Natural killer cell treated with Interleukin-12 subunit alpha and Interleukin-12 subunit beta and Interleukin-15 and Interleukin-18, amount 100 ng/mL, for 72 hours (primary cell): ENCODE results near the gene PCBP3. TPM values are rescaled to one million over a fixed set of nuclear protein-coding genes. Genes with fewer than 3 reads are reported as not detected.

Experiments used
- ATAC-seq, 2 donors: fragments of 150-1000 bp; cut with Tn5 transposase in 1 of 2; sonication (Bioruptor Pico), chemical (Tn5 transposase) in 1 of 2; 2 replicates each; pipeline ENCODE4 v1.10.0; 2021
- DNase-seq: peaks from one replicate; pipeline ENCODE4 v3.0.0; 2022; ENCODE audit warnings: low spot score
- H3K27ac Mint-ChIP-seq, 2 donors: 1 replicate in 1 of 2; 2 replicates in 1 of 2; pipeline ENCODE4 v1.8.0; 2022; ENCODE audit warnings: mixed read lengths in 2 of 2, mild to moderate bottlenecking in 1 of 2, moderate library complexity in 1 of 2
- H3K27me3 Mint-ChIP-seq, 2 donors: 1 replicate in 1 of 2; 2 replicates in 1 of 2; pipeline ENCODE4 v1.8.0; 2022; ENCODE audit warnings: mixed read lengths in 2 of 2
- H3K36me3 Mint-ChIP-seq: one replicate; pipeline ENCODE4 v1.8.0; 2022; ENCODE audit warnings: mixed read lengths
- H3K4me1 Mint-ChIP-seq, 2 donors: 1 replicate in 1 of 2; 2 replicates in 1 of 2; pipeline ENCODE4 v1.8.0; 2022; ENCODE audit warnings: low read depth in 2 of 2, mixed read lengths in 2 of 2, mild to moderate bottlenecking in 1 of 2
- H3K4me3 Mint-ChIP-seq: one replicate; pipeline ENCODE4 v1.8.0; 2022; ENCODE audit warnings: mixed read lengths
- H3K9me3 Mint-ChIP-seq: 2 replicates; pipeline ENCODE4 v1.8.0; 2022; ENCODE audit warnings: mixed read lengths
- total RNA-seq, 2 donors: library from RNA; stranded (reverse); gene quantifications; one replicate each; pipeline ENCODE4 v1.2.3, GENCODE V29; 2022

The PCBP3 gene
- total RNA-seq, 2 donors from 2014 or later, result 0.43 to 1.4 TPM

DNA sequence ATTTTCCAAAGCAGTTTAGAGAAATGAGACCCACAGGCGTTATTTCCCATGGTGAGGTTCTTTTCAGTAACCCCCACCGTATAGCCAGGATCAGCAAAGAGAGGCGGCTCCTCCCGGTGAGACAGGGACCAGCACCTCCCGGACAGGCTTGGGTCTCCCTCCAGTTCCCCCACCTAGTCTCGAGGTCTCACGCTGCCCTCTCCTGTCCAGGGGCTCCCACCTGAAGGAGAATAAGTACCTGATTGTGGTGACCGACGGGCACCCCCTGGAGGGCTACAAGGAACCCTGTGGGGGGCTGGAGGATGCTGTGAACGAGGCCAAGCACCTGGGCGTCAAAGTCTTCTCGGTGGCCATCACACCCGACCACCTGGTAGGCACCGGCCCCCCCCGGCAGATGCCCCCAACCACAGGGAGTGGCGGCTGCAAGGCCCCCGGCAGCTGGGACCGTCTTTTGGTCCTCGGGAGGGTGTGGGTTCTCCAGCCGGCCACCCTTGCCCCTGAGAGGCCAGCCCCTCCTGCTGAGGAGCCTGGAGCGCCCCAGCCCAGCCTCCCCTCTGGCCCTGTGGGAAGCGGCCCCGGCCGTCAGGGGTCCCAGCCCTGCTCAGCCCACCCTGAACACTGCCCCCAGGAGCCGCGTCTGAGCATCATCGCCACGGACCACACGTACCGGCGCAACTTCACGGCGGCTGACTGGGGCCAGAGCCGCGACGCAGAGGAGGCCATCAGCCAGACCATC lies 343.0 kb downstream of the PCBP3 start:
- Mint-ChIP-seq H3K27me3 (peaks cover 8 to 9% of the 10 kb centered on the region in 2 donors), H3K27ac (no peak overlapping the region), H3K4me1 (peaks cover 3 to 5% of the 10 kb centered on the region in 2 donors), H3K9me3 (peaks cover 6% of the 10 kb centered on the region), H3K36me3 (no peaks in the 10 kb centered on the region), H3K4me3 (no peak overlapping the region)
- ATAC-seq (no peak), DNase-seq (peak; percentile 48)

DNA sequence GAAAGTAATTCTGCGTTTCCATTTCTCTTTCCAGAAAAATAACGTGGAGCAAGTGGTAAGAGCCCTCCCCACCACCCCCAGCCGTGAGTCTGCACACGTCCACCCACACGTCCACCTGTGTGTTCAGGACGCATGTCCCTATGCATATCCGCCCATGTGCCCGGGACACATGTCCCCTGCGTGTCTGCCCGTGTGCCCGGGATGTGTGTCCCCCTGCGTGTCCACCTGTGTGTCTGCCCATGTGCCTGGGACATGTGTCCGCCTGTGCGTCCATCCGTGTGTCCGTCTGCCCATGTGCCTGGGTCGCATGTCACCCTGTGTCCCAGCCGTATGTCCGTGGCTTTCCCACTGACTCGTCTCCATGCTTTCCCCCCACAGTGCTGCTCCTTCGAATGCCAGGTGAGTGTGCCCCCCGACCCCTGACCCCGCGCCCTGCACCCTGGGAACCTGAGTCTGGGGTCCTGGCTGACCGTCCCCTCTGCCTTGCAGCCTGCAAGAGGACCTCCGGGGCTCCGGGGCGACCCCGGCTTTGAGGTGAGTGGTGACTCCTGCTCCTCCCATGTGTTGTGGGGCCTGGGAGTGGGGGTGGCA lies 343.7 kb downstream of the PCBP3 start:
- Mint-ChIP-seq H3K4me1 (peaks cover 3 to 5% of the 10 kb centered on the region in 2 donors), H3K36me3 (no peaks in the 10 kb centered on the region)
- peak; percentile 52 for DNase-seq

DNA sequence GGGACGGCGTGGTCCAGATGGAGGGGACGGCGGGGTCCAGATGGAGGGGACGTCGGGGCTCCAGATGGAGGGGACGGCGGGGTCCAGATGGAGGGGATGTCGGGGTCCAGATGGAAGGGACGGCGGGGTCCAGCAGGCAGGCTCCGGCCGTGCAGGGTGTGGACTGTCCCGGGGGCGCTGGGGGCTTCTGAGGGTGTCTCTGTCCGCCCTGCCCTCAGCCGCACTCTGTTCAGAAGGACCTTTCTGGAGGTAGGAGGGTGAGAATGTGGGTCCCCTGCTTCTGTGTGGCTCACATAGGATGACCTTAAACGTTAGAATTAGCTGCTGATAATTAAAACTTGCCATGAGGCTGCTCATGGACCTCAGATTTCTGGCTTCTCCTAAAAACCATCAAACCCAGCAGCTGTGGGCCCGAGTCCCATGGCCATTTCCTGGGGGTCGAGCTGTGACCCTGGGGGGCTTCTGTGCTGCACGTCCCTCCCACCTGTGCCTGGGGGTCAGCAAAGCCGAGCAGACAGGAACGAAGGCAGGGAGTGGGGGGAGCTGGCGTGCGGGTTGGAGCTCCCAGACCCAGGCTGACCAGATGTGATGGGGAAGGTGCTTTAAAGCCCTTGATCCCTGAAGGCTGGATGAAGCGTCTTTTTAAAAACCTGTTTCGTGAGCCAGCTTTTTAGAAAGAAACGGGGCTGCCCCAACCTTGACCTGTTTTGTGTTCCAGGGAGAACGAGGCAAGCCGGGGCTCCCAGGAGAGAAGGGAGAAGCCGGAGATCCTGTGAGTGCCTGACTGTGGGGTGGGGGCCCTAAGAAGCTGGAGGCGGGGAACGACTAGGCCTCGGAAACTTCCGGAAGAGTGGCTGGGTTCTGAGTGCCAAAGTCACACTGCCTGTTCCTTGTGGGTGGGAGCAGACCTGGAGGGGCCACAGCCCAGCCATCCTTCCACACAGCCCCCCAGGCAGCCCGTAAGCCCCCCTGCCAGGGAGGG lies 345.1 kb downstream of the PCBP3 start:
- Mint-ChIP-seq H3K4me3 (no peak overlapping the region), H3K36me3 (no peaks in the 10 kb centered on the region), H3K4me1 (peaks cover 3 to 5% of the 10 kb centered on the region in 2 donors), H3K9me3 (peaks cover 6% of the 10 kb centered on the region), H3K27ac (no peak overlapping the region), H3K27me3 (peaks cover 8 to 9% of the 10 kb centered on the region in 2 donors)
- ATAC-seq, result no peak
- DNase-seq, result peak; percentile 59

More for the DNA sequence above, 343.7 kb downstream of the PCBP3 start:
- Mint-ChIP-seq H3K27ac (no peak overlapping the region), H3K4me3 (no peak overlapping the region), H3K9me3 (peaks cover 6% of the 10 kb centered on the region), H3K27me3 (peaks cover 8 to 9% of the 10 kb centered on the region in 2 donors)
- no peak for ATAC-seq

DNA sequence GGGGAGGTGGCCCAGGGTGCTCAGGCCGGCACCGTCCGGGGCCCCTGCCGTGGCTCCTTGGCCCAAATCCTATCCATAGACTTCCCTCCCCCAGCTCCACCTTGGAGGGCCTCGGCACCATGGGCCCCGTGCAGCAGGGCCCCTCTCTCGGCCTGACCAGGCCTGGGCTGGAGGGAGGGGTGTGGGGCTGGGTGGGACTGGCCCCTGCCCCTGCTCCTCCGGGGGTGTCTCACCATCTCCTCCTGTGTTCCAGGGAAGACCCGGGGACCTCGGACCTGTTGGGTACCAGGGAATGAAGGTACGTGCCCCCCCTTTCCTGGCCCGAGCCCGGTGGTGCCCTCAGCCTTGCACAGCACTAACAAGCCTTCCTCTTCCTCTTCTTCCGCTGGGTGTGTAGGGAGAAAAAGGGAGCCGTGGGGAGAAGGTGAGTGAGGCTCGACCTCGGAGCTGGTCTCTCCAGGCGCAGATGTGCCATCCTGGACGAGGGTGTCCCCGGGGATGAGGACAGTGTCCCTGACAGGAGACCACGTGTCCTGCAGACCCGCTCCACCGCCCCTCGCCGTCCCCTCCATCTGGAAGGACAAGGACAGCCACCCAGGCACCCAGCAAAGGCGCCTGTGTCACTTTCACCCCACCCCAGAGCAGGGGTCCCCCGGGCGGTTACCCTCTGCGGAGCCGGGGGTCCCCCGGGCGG lies 346.0 kb downstream of the PCBP3 start:
- peaks cover 1 to 5% of the 10 kb centered on the region in 2 donors for H3K4me1 Mint-ChIP-seq
- ATAC-seq (no peak), DNase-seq (peak; percentile 57)
- no peak overlapping the region for H3K4me3 Mint-ChIP-seq
- H3K27ac Mint-ChIP-seq, result no peak overlapping the region
- peaks cover 5% of the 10 kb centered on the region for H3K9me3 Mint-ChIP-seq
- H3K27me3 Mint-ChIP-seq, result peaks cover 8% of the 10 kb centered on the region in 2 donors
- H3K36me3 Mint-ChIP-seq, result no peaks in the 10 kb centered on the region

DNA sequence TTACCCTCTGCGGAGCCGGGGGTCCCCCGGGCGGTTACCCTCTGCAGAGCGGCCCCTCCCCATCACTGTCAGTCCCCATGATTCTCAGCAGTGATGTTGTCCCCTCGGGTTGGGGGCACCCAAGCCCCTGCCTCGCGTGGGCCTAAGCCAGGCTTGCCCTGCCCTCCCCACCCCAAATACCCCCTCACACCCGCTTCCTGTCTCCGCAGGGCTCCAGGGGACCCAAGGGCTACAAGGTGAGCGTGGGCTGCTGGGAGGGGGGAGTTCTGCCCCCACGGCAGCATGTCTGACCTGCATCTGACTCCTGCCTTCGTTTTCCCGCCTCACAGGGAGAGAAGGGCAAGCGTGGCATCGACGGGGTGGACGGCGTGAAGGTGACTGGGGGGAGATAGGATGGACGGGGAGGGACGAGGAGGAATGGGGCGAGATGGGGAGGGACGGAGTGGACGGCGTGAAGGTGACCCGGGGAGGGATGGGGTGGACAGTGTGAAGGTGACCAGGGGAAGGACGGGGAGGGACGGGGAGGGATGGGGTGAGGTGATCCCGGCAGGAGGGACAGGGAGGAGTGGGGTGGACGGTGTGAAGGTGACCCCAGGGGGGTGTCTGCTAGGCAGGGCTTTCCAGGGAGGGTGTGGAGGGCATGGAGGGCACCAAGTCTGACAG lies 346.7 kb downstream of the PCBP3 start:
- Mint-ChIP-seq H3K36me3 (no peaks in the 10 kb centered on the region), H3K9me3 (no peaks in the 10 kb centered on the region), H3K4me1 (no peaks in the 10 kb centered on the region), H3K27ac (no peak overlapping the region), H3K4me3 (no peak overlapping the region), H3K27me3 (peaks cover under 1% of the 10 kb centered on the region in 2 donors)
- DNase-seq, result no peak
- ATAC-seq, result peak in 1 of 2 donors; percentile 29

DNA sequence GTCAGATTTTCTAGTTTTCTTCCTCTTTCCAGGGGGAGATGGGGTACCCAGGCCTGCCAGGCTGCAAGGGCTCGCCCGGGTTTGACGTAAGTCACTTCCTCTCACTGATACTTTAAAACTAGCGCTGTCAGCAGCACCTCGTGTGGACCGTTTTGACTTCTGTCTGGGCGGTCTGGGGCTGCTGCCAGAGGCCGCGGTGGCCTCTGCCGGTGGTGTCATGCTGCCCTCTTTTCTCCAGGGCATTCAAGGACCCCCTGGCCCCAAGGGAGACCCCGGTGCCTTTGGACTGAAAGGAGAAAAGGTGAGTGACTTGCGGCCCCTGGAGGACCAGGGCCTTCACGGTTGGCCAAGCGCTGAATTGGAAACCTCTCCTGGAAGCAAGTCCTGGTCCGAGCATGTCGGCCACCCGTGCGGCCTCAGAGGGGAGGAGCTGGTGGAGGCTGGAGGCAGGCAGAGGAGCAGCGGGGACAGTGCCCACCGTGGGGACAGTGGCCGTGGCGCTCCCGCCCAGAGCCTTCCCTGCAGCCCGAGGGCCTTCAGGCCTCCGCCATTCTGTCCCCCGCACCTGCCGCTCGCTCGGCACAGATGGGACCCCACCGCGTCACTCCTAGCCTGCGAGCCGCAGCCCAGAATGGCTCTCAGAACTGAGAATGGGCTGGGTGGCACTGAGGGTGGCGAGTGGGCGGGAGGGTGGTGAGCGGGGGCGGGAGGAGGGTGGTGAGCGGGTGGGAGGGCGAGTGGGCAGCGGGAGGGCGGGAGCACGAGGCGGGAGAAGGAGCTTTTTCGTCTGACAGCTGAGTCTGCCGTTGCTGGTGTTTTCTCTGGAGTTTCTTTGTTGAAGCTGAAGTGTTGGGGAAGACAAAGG lies 347.4 kb downstream of the PCBP3 start:
- H3K27ac Mint-ChIP-seq, result no peak overlapping the region
- no peak for ATAC-seq
- H3K27me3 Mint-ChIP-seq, result no peaks in the 10 kb centered on the region
- H3K36me3 Mint-ChIP-seq, result no peaks in the 10 kb centered on the region
- no peaks in the 10 kb centered on the region for H3K4me1 Mint-ChIP-seq
- DNase-seq, result peak; percentile 53
- no peaks in the 10 kb centered on the region for H3K9me3 Mint-ChIP-seq
- H3K4me3 Mint-ChIP-seq, result no peak overlapping the region

- no peaks in the 10 kb centered on the region for H3K27me3 Mint-ChIP-seq
- no peaks in the 10 kb centered on the region for H3K36me3 Mint-ChIP-seq
- H3K9me3 Mint-ChIP-seq, result no peaks in the 10 kb centered on the region
- no peak overlapping the region for H3K4me3 Mint-ChIP-seq
- H3K27ac Mint-ChIP-seq, result no peak overlapping the region
- H3K4me1 Mint-ChIP-seq, result no peaks in the 10 kb centered on the region
- DNase-seq (no peak), ATAC-seq (no peak)
Observed at GRCh38 chr21:45991606-45992300, 348.2 kb downstream of the PCBP3 start.

Other genes starting within 250 kb of the PCBP3 start
- gene COL18A1, start 238.6 kb upstream of the PCBP3 start, total RNA-seq, result 1 to 10 TPM in 1 of 2 donors, under 1 TPM in 1; 0.31 to 1.3 TPM
- gene SLC19A1, start 101.3 kb upstream of the PCBP3 start, total RNA-seq, result 100 to 1,000 TPM in 1 of 2 donors, 10 to 100 TPM in 1; 23.3 to 110 TPM